Loucy (cell line): ENCODE data around the gene NOL6.
"Not testable (repeated sequence)": the region's sequence is repeated elsewhere in the genome, so short reads cannot be mapped to it uniquely, and the experiment has no call there.

Source experiments
- CTCF ChIP-seq: fragments of 200-600 bp; sonication (generic); conservative IDR thresholded peaks from 2 replicates; pipeline ENCODE4 v1.5.1; 2014; ENCODE audit warnings: mild to moderate bottlenecking, antibody characterized with exemption, low read length
- EZH2phosphoT487 ChIP-seq: fragments of 200-600 bp; IDR thresholded peaks from 2 replicates; pipeline ENCODE4 v1.6.1; 2018; ENCODE audit warnings: antibody characterized with exemption, mild to moderate bottlenecking, moderate library complexity, borderline replicate concordance

- TF ChIP-seq CTCF, EZH2phosphoT487: not testable (repeated sequence)
Observed at GRCh38 chr9:33424492-33424891, 49.2 kb downstream of the NOL6 start.
